ENCODE data around the gene WWOX. TPM values are rescaled to one million over a fixed set of nuclear protein-coding genes. Genes with fewer than 3 reads are reported as not detected.

The WWOX gene
- total RNA-seq, 1 donor from 2014 or later = 43.2 TPM

DNA sequence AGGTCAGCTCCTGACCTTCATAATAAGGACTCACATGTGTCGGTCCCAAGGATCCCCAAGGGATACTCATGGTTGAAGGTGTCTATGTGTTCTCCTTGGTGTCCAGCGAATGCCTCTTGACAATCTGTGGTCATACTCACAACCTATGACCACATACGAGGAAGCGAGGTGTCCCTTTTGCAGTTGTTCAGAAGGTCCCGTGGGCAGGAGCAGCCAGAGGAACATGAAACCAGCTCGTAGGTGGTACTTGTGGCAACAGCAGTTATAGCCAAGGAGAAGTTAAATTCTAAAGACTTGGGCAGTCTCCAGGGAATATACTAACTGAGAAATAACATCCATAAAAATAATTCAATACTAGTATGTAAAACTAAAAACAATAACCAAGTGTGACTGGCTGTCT lies 685.3 kb downstream of the WWOX start:
- Mint-ChIP-seq H3K27me3 (peaks cover 3% of the 10 kb centered on the region), H3K4me1 (ENCODE audit: low read depth) (peaks cover 7% of the 10 kb centered on the region), H3K27ac (no peak overlapping the region), H3K36me3 (ENCODE audit: insufficient read depth) (no peaks in the 10 kb centered on the region), H3K9me3 (ENCODE audit: low read depth) (no peaks in the 10 kb centered on the region), H3K4me3 (ENCODE audit: low read depth) (no peak overlapping the region)
- TF ChIP-seq CTCF (IDR thresholded peaks at IDR 0.05; ENCODE audit: unreplicated experiment) = no peak
- DNase-seq (ENCODE audit: low spot score, unreplicated experiment) = no peak

- Mint-ChIP-seq H3K4me1 (ENCODE audit: low read depth) (peaks cover 7% of the 10 kb centered on the region), H3K27me3 (peaks cover 3% of the 10 kb centered on the region), H3K4me3 (ENCODE audit: low read depth) (no peak overlapping the region), H3K36me3 (ENCODE audit: insufficient read depth) (no peaks in the 10 kb centered on the region), H3K9me3 (ENCODE audit: low read depth) (no peaks in the 10 kb centered on the region), H3K27ac (no peak overlapping the region)
- DNase-seq (ENCODE audit: low spot score, unreplicated experiment) = no peak
- TF ChIP-seq CTCF (IDR thresholded peaks at IDR 0.05; ENCODE audit: unreplicated experiment) = no peak
These were observed 685.8 kb downstream of the WWOX start for GRCh38 chr16:78785218-78785617.

DNA sequence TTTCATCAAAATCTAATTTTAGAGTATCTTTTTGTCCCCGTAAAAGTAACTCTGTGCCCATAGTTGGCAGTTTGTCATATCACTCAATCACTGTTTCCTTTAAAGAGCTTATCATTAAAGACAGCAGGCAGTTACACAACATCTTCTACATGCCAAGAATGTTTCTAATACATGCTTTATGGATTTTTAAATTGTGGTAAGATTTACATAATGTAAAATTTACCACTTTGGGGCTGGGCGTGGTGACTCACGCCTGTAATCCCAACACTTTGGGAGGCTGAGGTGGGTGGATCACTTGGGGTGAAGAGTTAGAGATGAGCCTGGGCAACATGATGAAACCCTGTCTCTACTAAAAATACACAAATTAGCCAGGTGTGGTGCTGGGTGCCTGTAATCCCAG lies 687.2 kb downstream of the WWOX start:
- Mint-ChIP-seq H3K27ac (no peak overlapping the region), H3K4me3 (ENCODE audit: low read depth) (no peak overlapping the region), H3K36me3 (ENCODE audit: insufficient read depth) (no peaks in the 10 kb centered on the region), H3K9me3 (ENCODE audit: low read depth) (no peaks in the 10 kb centered on the region), H3K4me1 (ENCODE audit: low read depth) (peaks cover 7% of the 10 kb centered on the region), H3K27me3 (peaks cover 3% of the 10 kb centered on the region)
- TF ChIP-seq CTCF (IDR thresholded peaks at IDR 0.05; ENCODE audit: unreplicated experiment) = no peak
- DNase-seq (ENCODE audit: low spot score, unreplicated experiment) = no peak

GRCh38 chr16:78788276-78788675 lies 688.8 kb downstream of the WWOX start:
- DNase-seq (ENCODE audit: low spot score, unreplicated experiment) = no peak
- Mint-ChIP-seq H3K27ac (no peak overlapping the region), H3K27me3 (no peaks in the 10 kb centered on the region), H3K36me3 (ENCODE audit: insufficient read depth) (no peaks in the 10 kb centered on the region), H3K4me1 (ENCODE audit: low read depth) (peaks cover 7% of the 10 kb centered on the region), H3K9me3 (ENCODE audit: low read depth) (no peaks in the 10 kb centered on the region), H3K4me3 (ENCODE audit: low read depth) (no peak overlapping the region)
- TF ChIP-seq CTCF (IDR thresholded peaks at IDR 0.05; ENCODE audit: unreplicated experiment) = no peak

- TF ChIP-seq CTCF (IDR thresholded peaks at IDR 0.05; ENCODE audit: unreplicated experiment) = no peak
- Mint-ChIP-seq H3K36me3 (ENCODE audit: insufficient read depth) (no peaks in the 10 kb centered on the region), H3K27ac (no peak overlapping the region), H3K9me3 (ENCODE audit: low read depth) (no peaks in the 10 kb centered on the region), H3K27me3 (no peaks in the 10 kb centered on the region), H3K4me1 (ENCODE audit: low read depth) (peaks cover 7% of the 10 kb centered on the region), H3K4me3 (ENCODE audit: low read depth) (no peak overlapping the region)
- DNase-seq (ENCODE audit: low spot score, unreplicated experiment) = no peak
These were observed 689.2 kb downstream of the WWOX start for GRCh38 chr16:78788696-78789095.
